ENCODE results near the gene PTGER1. TPM values are rescaled to one million over a fixed set of nuclear protein-coding genes. Genes with fewer than 3 reads are reported as not detected.
A peak's percentile ranks its signal among the peaks of the same experiment; 100 is the strongest.

PTGER1 gene
- total RNA-seq, 1 donor from 2014 or later: 0.73 TPM

GRCh38 chr19:14503285-14503684 is 28.1 kb upstream of the PTGER1 start:
- no peak for DNase-seq (ENCODE audit: low read depth, low spot score)

- no peak for DNase-seq (ENCODE audit: low read depth, low spot score)
These were observed 27.4 kb upstream of the PTGER1 start for GRCh38 chr19:14502334-14503092.

- no peak for DNase-seq (ENCODE audit: low read depth, low spot score)
These were observed 22.2 kb upstream of the PTGER1 start for GRCh38 chr19:14497228-14497921.

- DNase-seq (ENCODE audit: low read depth, low spot score): no peak
These were observed 21.7 kb upstream of the PTGER1 start for GRCh38 chr19:14496834-14497227.

GRCh38 chr19:14496029-14496833 is 21.1 kb upstream of the PTGER1 start, which contains the start of gene GIPC1:
TSS of gene GIPC1 (minus strand) at chr19:14496127. CDS start at chr19:14482976, 13,151 bp downstream.
- peak; percentile 98 for DNase-seq (ENCODE audit: low read depth, low spot score)

GRCh38 chr19:14495672-14496028 is 20.5 kb upstream of the PTGER1 start:
- no peak for DNase-seq (ENCODE audit: low read depth, low spot score)

GRCh38 chr19:14494910-14495671 is 19.9 kb upstream of the PTGER1 start:
- DNase-seq (ENCODE audit: low read depth, low spot score): no peak

- DNase-seq (ENCODE audit: low read depth, low spot score): no peak
These were observed 19.3 kb upstream of the PTGER1 start for GRCh38 chr19:14494411-14494810.

GRCh38 chr19:14492756-14493337 is 17.7 kb upstream of the PTGER1 start:
- no peak for DNase-seq (ENCODE audit: low read depth, low spot score)

GRCh38 chr19:14487370-14488125 is 12.4 kb upstream of the PTGER1 start:
- no peak for DNase-seq (ENCODE audit: low read depth, low spot score)

GRCh38 chr19:14482172-14482941 is 7.2 kb upstream of the PTGER1 start:
- no peak for DNase-seq (ENCODE audit: low read depth, low spot score)

GRCh38 chr19:14480700-14481079 is 5.5 kb upstream of the PTGER1 start:
- DNase-seq (ENCODE audit: low read depth, low spot score): no peak

- DNase-seq (ENCODE audit: low read depth, low spot score): no peak
These were observed 5.0 kb upstream of the PTGER1 start for GRCh38 chr19:14479975-14480699.

GRCh38 chr19:14479309-14479974 is 4.3 kb upstream of the PTGER1 start:
- no peak for DNase-seq (ENCODE audit: low read depth, low spot score)

GRCh38 chr19:14478113-14478545 is 3.0 kb upstream of the PTGER1 start:
- DNase-seq (ENCODE audit: low read depth, low spot score): no peak

- no peak for DNase-seq (ENCODE audit: low read depth, low spot score)
These were observed 2.4 kb upstream of the PTGER1 start for GRCh38 chr19:14477418-14478112.

GRCh38 chr19:14476673-14477401 is 1.7 kb upstream of the PTGER1 start:
- no peak for DNase-seq (ENCODE audit: low read depth, low spot score)
